Activated naive CD4-positive, alpha-beta T cell treated with anti-CD3 and anti-CD28 coated beads, Interleukin-2, amount 50 U/mL, for 72 hours (primary cell): ENCODE results near the gene GLIS1. TPM values are rescaled to one million over a fixed set of nuclear protein-coding genes. Genes with fewer than 3 reads are reported as not detected.

Source experiments
- ATAC-seq, 2 donors: fragments of 150-1000 bp; cut with Tn5 transposase; 2 replicates each; pipeline ENCODE4 v1.10.0; 2021; ENCODE audit warnings: mild to moderate bottlenecking in 2 of 2, moderate library complexity in 2 of 2
- DNase-seq, 2 donors: peaks; one replicate each; pipeline ENCODE4 v3.0.0; 2021 to 2022; ENCODE audit warnings: low spot score in 2 of 2
- H3K27ac Mint-ChIP-seq, 2 donors: one replicate each; pipeline ENCODE4 v1.8.0; 2022; ENCODE audit warnings: mild to moderate bottlenecking in 2 of 2, mixed read lengths in 2 of 2
- H3K36me3 Mint-ChIP-seq, 2 donors: one replicate each; pipeline ENCODE4 v1.8.0; 2022; ENCODE audit warnings: mixed read lengths in 2 of 2
- H3K9me3 Mint-ChIP-seq, 2 donors: one replicate each; pipeline ENCODE4 v1.8.0; 2022; ENCODE audit warnings: mixed read lengths in 2 of 2
- total RNA-seq, 2 donors: library from RNA; stranded (reverse); gene quantifications; one replicate each; pipeline ENCODE4 v1.2.3, GENCODE V29; 2022

Gene GLIS1
- total RNA-seq, 2 donors from 2014 or later, result not detected

GRCh38 chr1:53465023-53465957, 273.7 kb downstream of the GLIS1 start:
- H3K27ac Mint-ChIP-seq, result peak overlapping the region in 1 of 2 donors; percentile 50
- ATAC-seq, result peak in 1 of 2 donors; percentile 18

GRCh38 chr1:53463961-53464899, 274.7 kb downstream of the GLIS1 start:
- DNase-seq (no peak), ATAC-seq (no peak)
- Mint-ChIP-seq H3K36me3 (no peaks in the 10 kb centered on the region), H3K27ac (no peak overlapping the region), H3K9me3 (no peaks in the 10 kb centered on the region)

More at GRCh38 chr1:53465023-53465957, 273.7 kb downstream of the GLIS1 start:
- H3K9me3 Mint-ChIP-seq, result no peaks in the 10 kb centered on the region
- H3K36me3 Mint-ChIP-seq, result no peaks in the 10 kb centered on the region
- DNase-seq, result no peak

- H3K36me3 Mint-ChIP-seq, result no peaks in the 10 kb centered on the region
- no peak for DNase-seq
- H3K27ac Mint-ChIP-seq, result peak overlapping the region in 1 of 2 donors; percentile 55
- H3K9me3 Mint-ChIP-seq, result no peaks in the 10 kb centered on the region
- ATAC-seq, result no peak
Observed at GRCh38 chr1:53462769-53463501, 276.0 kb downstream of the GLIS1 start.

GRCh38 chr1:53462193-53462592, 276.8 kb downstream of the GLIS1 start:
- Mint-ChIP-seq H3K36me3 (no peaks in the 10 kb centered on the region), H3K9me3 (no peaks in the 10 kb centered on the region), H3K27ac (no peak overlapping the region)
- DNase-seq, result no peak
- no peak for ATAC-seq

GRCh38 chr1:53461323-53462044, 277.5 kb downstream of the GLIS1 start:
- H3K36me3 Mint-ChIP-seq, result no peaks in the 10 kb centered on the region
- no peaks in the 10 kb centered on the region for H3K9me3 Mint-ChIP-seq
- DNase-seq (no peak), ATAC-seq (no peak)
- H3K27ac Mint-ChIP-seq, result no peak overlapping the region

- DNase-seq, result no peak
- ATAC-seq, result no peak
- no peaks in the 10 kb centered on the region for H3K9me3 Mint-ChIP-seq
- H3K27ac Mint-ChIP-seq, result no peak overlapping the region
- no peaks in the 10 kb centered on the region for H3K36me3 Mint-ChIP-seq
Observed at GRCh38 chr1:53460666-53461322, 278.2 kb downstream of the GLIS1 start.

- H3K36me3 Mint-ChIP-seq, result no peaks in the 10 kb centered on the region
- no peak overlapping the region for H3K27ac Mint-ChIP-seq
- DNase-seq, result no peak
- no peak for ATAC-seq
- H3K9me3 Mint-ChIP-seq, result no peaks in the 10 kb centered on the region
Observed at GRCh38 chr1:53460211-53460634, 278.7 kb downstream of the GLIS1 start.

GRCh38 chr1:53459321-53460175, 279.4 kb downstream of the GLIS1 start, which contains the start of gene DMRTB1:
TSS of gene DMRTB1 (plus strand) at chr1:53459399. CDS start at chr1:53459454, 55 bp downstream.
- ATAC-seq (no peak), DNase-seq (no peak)
- H3K36me3 Mint-ChIP-seq, result no peaks in the 10 kb centered on the region
- no peaks in the 10 kb centered on the region for H3K9me3 Mint-ChIP-seq
- H3K27ac Mint-ChIP-seq, result no peak within 1 kb of the TSS

- Mint-ChIP-seq H3K27ac (no peak overlapping the region), H3K9me3 (no peaks in the 10 kb centered on the region), H3K36me3 (no peaks in the 10 kb centered on the region)
- ATAC-seq (no peak), DNase-seq (no peak)
Observed at GRCh38 chr1:53458634-53459033, 280.3 kb downstream of the GLIS1 start.

Other genes with a start within 250 kb of the GLIS1 start
- gene NDC1, start 99.1 kb upstream of the GLIS1 start, total RNA-seq, result 10 to 100 TPM; 17.0 to 33.3 TPM
- gene YIPF1, start 150.6 kb upstream of the GLIS1 start, total RNA-seq, result 10 to 100 TPM; 18.1 to 21.8 TPM
- gene DIO1, start 155.0 kb upstream of the GLIS1 start, total RNA-seq, result not detected
- 10 to 100 TPM; 61.3 to 73.0 TPM for gene IFT25, start 206.5 kb upstream of the GLIS1 start, total RNA-seq
- gene LRRC42, start 207.2 kb upstream of the GLIS1 start, total RNA-seq, result 10 to 100 TPM; 31.6 to 35.8 TPM